H9 (cell line): ENCODE measurements around the gene OR10H1. TPM values are rescaled to one million over a fixed set of nuclear protein-coding genes. Genes with fewer than 3 reads are reported as not detected.

Experiments
- DNase-seq: peaks from one replicate; pipeline ENCODE4 v3.0.0-alpha.2; 2017
- H2AFZ ChIP-seq: one replicate; pipeline ENCODE4 v1.6.1; 2013; ENCODE audit warnings: mild to moderate bottlenecking, low read length, control low read depth, moderate library complexity
- H2AK5ac ChIP-seq: 2 replicates; pipeline ENCODE4 v1.6.1; 2013; ENCODE audit warnings: low read length, control low read depth, mixed read lengths; ENCODE audit not compliant: insufficient read length
- H2BK120ac ChIP-seq: one replicate; pipeline ENCODE4 v1.6.1; 2013; ENCODE audit warnings: low read depth, mild to moderate bottlenecking, low read length, control low read depth, inconsistent platforms; ENCODE audit not compliant: poor library complexity, severe bottlenecking
- H2BK12ac ChIP-seq: 2 replicates; pipeline ENCODE4 v1.6.1; 2013; ENCODE audit warnings: low read length, control low read depth, mixed read lengths, low read depth; ENCODE audit not compliant: insufficient read length
- H2BK15ac ChIP-seq: 2 replicates; pipeline ENCODE4 v1.6.1; 2013; ENCODE audit warnings: low read depth, low read length, control low read depth
- H2BK20ac ChIP-seq: one replicate; pipeline ENCODE4 v1.6.1; 2013; ENCODE audit warnings: low read depth, mild to moderate bottlenecking, low read length, control low read depth, inconsistent platforms; ENCODE audit not compliant: poor library complexity, severe bottlenecking
- H2BK5ac ChIP-seq: 2 replicates; pipeline ENCODE4 v1.6.1; 2013; ENCODE audit warnings: low read length, control low read depth, mixed read lengths; ENCODE audit not compliant: insufficient read length
- H3K14ac ChIP-seq: 2 replicates; pipeline ENCODE4 v1.6.1; 2013; ENCODE audit warnings: low read length, control low read depth; ENCODE audit not compliant: insufficient read depth
- H3K18ac ChIP-seq: 2 replicates; pipeline ENCODE4 v1.6.1; 2013; ENCODE audit warnings: low read depth, mild to moderate bottlenecking, mixed read lengths, low read length, control low read depth; ENCODE audit not compliant: insufficient read length
- H3K23ac ChIP-seq: 2 replicates; pipeline ENCODE4 v1.6.1; 2013; ENCODE audit warnings: low read length, control low read depth, mixed read lengths, low read depth; ENCODE audit not compliant: insufficient read length
- H3K23me2 ChIP-seq: 2 replicates; pipeline ENCODE4 v1.6.1; 2013; ENCODE audit warnings: low read depth, mild to moderate bottlenecking, mixed read lengths, low read length, control low read depth; ENCODE audit not compliant: insufficient read length, poor library complexity, severe bottlenecking
- H3K27ac ChIP-seq: 2 replicates; pipeline ENCODE4 v1.5.1; 2013; ENCODE audit warnings: low read length, control low read depth, mixed read lengths, low read depth; ENCODE audit not compliant: insufficient read length
- H3K27me3 ChIP-seq: 2 replicates; pipeline ENCODE4 v1.6.1; 2013; ENCODE audit warnings: low read length, control low read depth, inconsistent platforms; ENCODE audit not compliant: insufficient read depth
- H3K4ac ChIP-seq: 2 replicates; pipeline ENCODE4 v1.6.1; 2013; ENCODE audit warnings: low read depth, mild to moderate bottlenecking, control low read depth, inconsistent platforms, low read length, moderate library complexity
- H3K4me1 ChIP-seq: 2 replicates; pipeline ENCODE4 v1.6.1; 2013; ENCODE audit warnings: low read length, control low read depth, inconsistent platforms; ENCODE audit not compliant: insufficient read depth
- H3K4me2 ChIP-seq: 2 replicates; pipeline ENCODE4 v1.6.1; 2013; ENCODE audit warnings: low read length, control low read depth, mixed read lengths; ENCODE audit not compliant: insufficient read length, insufficient read depth
- H3K56ac ChIP-seq: 2 replicates; pipeline ENCODE4 v1.6.1; 2013; ENCODE audit warnings: low read depth, mild to moderate bottlenecking, mixed read lengths, low read length, control low read depth; ENCODE audit not compliant: insufficient read length
- H3K79me1 ChIP-seq: 2 replicates; pipeline ENCODE4 v1.6.1; 2013; ENCODE audit warnings: low read depth, mild to moderate bottlenecking, moderate library complexity, low read length, control low read depth, inconsistent platforms; ENCODE audit not compliant: insufficient read depth, poor library complexity, severe bottlenecking
- H3K79me2 ChIP-seq: 2 replicates; pipeline ENCODE4 v1.6.1; 2013; ENCODE audit warnings: low read length, control low read depth, inconsistent platforms; ENCODE audit not compliant: insufficient read depth
- H3K9ac ChIP-seq: 2 replicates; pipeline ENCODE4 v1.6.1; 2013; ENCODE audit warnings: low read length, control low read depth, mixed read lengths; ENCODE audit not compliant: insufficient read length; ENCODE audit errors: extremely low read depth
- H3K9me3 ChIP-seq: one replicate; pipeline ENCODE4 v1.6.1; 2013; ENCODE audit warnings: low read depth, low read length, inconsistent platforms; ENCODE audit not compliant: control insufficient read depth
- H3T11ph ChIP-seq: one replicate; pipeline ENCODE4 v1.6.1; 2013; ENCODE audit warnings: mild to moderate bottlenecking, low read length, control low read depth, inconsistent platforms
- H4K20me1 ChIP-seq: one replicate; pipeline ENCODE4 v1.6.1; 2013; ENCODE audit not compliant: control insufficient read depth, insufficient read length, insufficient read depth
- H4K5ac ChIP-seq: 2 replicates; pipeline ENCODE4 v1.6.1; 2013; ENCODE audit warnings: low read depth, mild to moderate bottlenecking, mixed read lengths, low read length, control low read depth; ENCODE audit not compliant: insufficient read length
- H4K8ac ChIP-seq: replicated peaks from 2 replicates; pipeline ENCODE4 v1.6.1; 2013; ENCODE audit warnings: low read length, control low read depth, mixed read lengths, low read depth; ENCODE audit not compliant: insufficient read length
- H4K91ac ChIP-seq: 2 replicates; pipeline ENCODE4 v1.6.1; 2013; ENCODE audit warnings: low read depth, mild to moderate bottlenecking, moderate library complexity, mixed read lengths, low read length, control low read depth; ENCODE audit not compliant: insufficient read length
- H3K27ac Mint-ChIP-seq, 3 experiments: 2 replicates in 2 of 3; 3 replicates in 1 of 3; pipeline ENCODE4 v1.8.0; 2020 to 2021; ENCODE audit warnings: mixed read lengths in 3 of 3, mild to moderate bottlenecking in 1 of 3, moderate library complexity in 1 of 3
- H3K27me3 Mint-ChIP-seq: 2 replicates; pipeline ENCODE4 v1.8.0; 2021; ENCODE audit warnings: low read depth, mild to moderate bottlenecking, moderate library complexity, mixed read lengths
- H3K36me3 Mint-ChIP-seq, 3 experiments: 2 replicates in 2 of 3; 3 replicates in 1 of 3; pipeline ENCODE4 v1.8.0; 2020 to 2021; ENCODE audit warnings: low read depth in 3 of 3, mixed read lengths in 3 of 3; ENCODE audit not compliant: insufficient read depth in 1 of 3
- H3K4me1 Mint-ChIP-seq, 2 experiments: 2 replicates each; pipeline ENCODE4 v1.8.0; 2020; ENCODE audit warnings: mixed read lengths in 2 of 2
- H3K4me3 Mint-ChIP-seq, 2 experiments: 2 replicates in 1 of 2; 3 replicates in 1 of 2; pipeline ENCODE4 v1.8.0; 2020 to 2021; ENCODE audit warnings: mild to moderate bottlenecking in 2 of 2, mixed read lengths in 2 of 2, moderate library complexity in 1 of 2
- H3K9me3 Mint-ChIP-seq, 2 experiments: 2 replicates in 1 of 2; 3 replicates in 1 of 2; pipeline ENCODE4 v1.8.0; 2020; ENCODE audit warnings: mild to moderate bottlenecking in 2 of 2, mixed read lengths in 2 of 2, moderate library complexity in 1 of 2
- CTCF ChIP-seq: fragments of 200-600 bp; sonication (generic); conservative IDR thresholded peaks from 3 replicates; pipeline ENCODE4 v1.8.0; 2021; ENCODE audit warnings: antibody characterized with exemption, mild to moderate bottlenecking
- WGBS: extraction: QIAGEN DNeasy Blood & Tissue Kit; methylation state at CpG from one replicate; pipeline ENCODE4 v1.1.7; 2013; ENCODE audit warnings: missing lambda C conversion rate, low lambda C conversion rate, mixed read lengths; ENCODE audit not compliant: insufficient read length; ENCODE audit errors: extremely low coverage; 5-methylcytosine and 5-hydroxymethylcytosine counted together
- total RNA-seq: library from RNA; stranded (reverse); gene quantifications from 2 replicates; pipeline ENCODE4 v1.2.1, GENCODE V29; 2021

Gene OR10H1
- total RNA-seq, 1 experiment from 2014 or later, result not detected

- no peak overlapping the region for H4K8ac ChIP-seq
- Mint-ChIP-seq H3K9me3 (peaks cover 84 to 92% of the 10 kb centered on the region in 2 experiments), H3K27ac (no peak overlapping the region), H3K36me3 (peaks cover 5 to 35% (median 21%) of the 10 kb centered on the region in 3 experiments; a peak in 6 of 7 replicates), H3K27me3 (no peaks in the 10 kb centered on the region; the same call in 1 of the 2 replicates), H3K4me3 (no peak overlapping the region), H3K4me1 (no peaks in the 10 kb centered on the region)
- H2AK5ac ChIP-seq, result no peak overlapping the region
- no peak for DNase-seq
- no peak overlapping the region for H3T11ph ChIP-seq
- no peak overlapping the region for H3K27ac ChIP-seq
- H4K20me1 ChIP-seq, result no peaks in the 10 kb centered on the region
- H3K56ac ChIP-seq, result no peak overlapping the region
- no peak overlapping the region for H2BK12ac ChIP-seq
- H3K18ac ChIP-seq, result no peak overlapping the region
- no peak overlapping the region for H2AFZ ChIP-seq
- H2BK20ac ChIP-seq, result no peak overlapping the region
- no peak overlapping the region for H4K91ac ChIP-seq
- H3K9ac ChIP-seq, result no peak overlapping the region
- H2BK120ac ChIP-seq, result no peak overlapping the region
- H2BK5ac ChIP-seq, result no peak overlapping the region
- H3K23me2 ChIP-seq, result no peaks in the 10 kb centered on the region
- peaks cover 75% of the 10 kb centered on the region for H3K9me3 ChIP-seq
- no peak overlapping the region for H3K14ac ChIP-seq
- H3K4ac ChIP-seq, result no peak overlapping the region
- TF ChIP-seq CTCF, result no peak
- no peak overlapping the region for H3K4me2 ChIP-seq
- H3K23ac ChIP-seq, result no peak overlapping the region
- no peak overlapping the region for H4K5ac ChIP-seq
- no peaks in the 10 kb centered on the region for H3K79me2 ChIP-seq
- no CpG with 5 or more reads among the region's 8 CpGs for WGBS
- no peaks in the 10 kb centered on the region for H3K79me1 ChIP-seq
- H3K27me3 ChIP-seq, result no peaks in the 10 kb centered on the region
- H2BK15ac ChIP-seq, result no peak overlapping the region
- no peaks in the 10 kb centered on the region for H3K4me1 ChIP-seq
Observed at GRCh38 chr19:15863272-15863671, 47.8 kb upstream of the OR10H1 start.
